H1 (cell line): ENCODE measurements around the gene LAX1. TPM values are rescaled to one million over a fixed set of nuclear protein-coding genes. Genes with fewer than 3 reads are reported as not detected.

Experiments
- BCL11A ChIP-seq, 2 experiments: IDR thresholded peaks; one replicate each; pipeline ENCODE4 v1.6.1; 2011; ENCODE audit warnings: low read depth in 2 of 2, low read length in 2 of 2, mild to moderate bottlenecking in 2 of 2
- BRCA1 ChIP-seq: IDR thresholded peaks from 2 replicates; pipeline ENCODE4 v1.6.1; 2012; ENCODE audit warnings: low read depth, low read length, improper control_type of control experiment
- CBX8 ChIP-seq: fragments of 300-800, 300-1000 bp; sonication (generic); IDR thresholded peaks from 2 replicates; pipeline ENCODE4 v1.7.1; 2016; ENCODE audit warnings: low read depth, low read length, borderline replicate concordance
- CEBPB ChIP-seq: IDR thresholded peaks from 2 replicates; pipeline ENCODE4 v1.6.1; 2012; ENCODE audit warnings: low read depth, low read length
- CHD2 ChIP-seq: IDR thresholded peaks from 2 replicates; pipeline ENCODE4 v1.6.1; 2012; ENCODE audit warnings: low read length, improper control_type of control experiment
- EZH2 ChIP-seq: fragments of 200-600 bp; sonication (generic); IDR thresholded peaks from 2 replicates; pipeline ENCODE4 v1.7.1; 2012; ENCODE audit warnings: low read depth, mild to moderate bottlenecking, moderate library complexity, low read length, inconsistent platforms; ENCODE audit not compliant: severe bottlenecking
- GTF2F1 ChIP-seq: IDR thresholded peaks from 2 replicates; pipeline ENCODE4 v1.6.1; 2012; ENCODE audit warnings: low read depth, low read length, improper control_type of control experiment, borderline replicate concordance
- POU5F1 ChIP-seq: IDR thresholded peaks from 2 replicates; pipeline ENCODE4 v1.6.1; 2011; ENCODE audit warnings: low read depth, mild to moderate bottlenecking, low read length, moderate library complexity
- RAD21 ChIP-seq, 2 experiments: IDR thresholded peaks in 1 of 2; conservative IDR thresholded peaks in 1 of 2; 2 replicates each; pipeline ENCODE4 v1.6.1; 2011; ENCODE audit warnings: low read depth in 2 of 2, low read length in 2 of 2, improper control_type of control experiment in 1 of 2, inconsistent platforms in 1 of 2, mild to moderate bottlenecking in 1 of 2, moderate library complexity in 1 of 2
- RFX5 ChIP-seq: IDR thresholded peaks from 2 replicates; pipeline ENCODE4 v1.6.1; 2011; ENCODE audit warnings: low read depth, low read length, improper control_type of control experiment, borderline replicate concordance
- SP4 ChIP-seq: IDR thresholded peaks from 2 replicates; pipeline ENCODE4 v1.6.1; 2012; ENCODE audit warnings: low read length, inconsistent platforms
- TBP ChIP-seq: IDR thresholded peaks from 2 replicates; pipeline ENCODE4 v1.6.1; 2011; ENCODE audit warnings: low read depth, low read length, improper control_type of control experiment
- polyA plus RNA-seq, 7 experiments: library from polyadenylated mRNA; depleted of rRNA in 3 of 7; stranded (reverse) in 5 of 7; unstranded in 2 of 7; fragments of >200 nt in 5 of 7; fragments of 200-250 nt in 2 of 7; gene quantifications; 1 replicate in 5 of 7; 2 replicates in 1 of 7; 4 replicates in 1 of 7; pipeline versions ENCODE4 v1.2.1 to v1.2.3, GENCODE V29; 2011 to 2013; ENCODE audit warnings: missing spikeins in 2 of 7, mixed read lengths in 2 of 7
- total RNA-seq: library from RNA; stranded (reverse); fragmentation: NEBNext Ultra II Directional; extraction: Animal tissue kit (Norgen Biotek cat#: 25700); gene quantifications from 2 replicates; pipeline ENCODE4 v1.2.1, GENCODE V29; 2021
- TF ChIP-seq, protein P1 (sequence below): fragments of 300-600 bp; sonication (generic); IDR thresholded peaks from 2 replicates; pipeline ENCODE4 v1.7.1; 2012; ENCODE audit warnings: low read length, moderate library complexity, mild to moderate bottlenecking, inconsistent platforms; ENCODE audit not compliant: insufficient replicate concordance

Gene LAX1
- total and polyA plus RNA-seq, 2 of the 8 experiments (the other 6 are each of a cell fraction or from before 2014, with no cell fraction given) = 0.11 TPM; not detected in 1

DNA sequence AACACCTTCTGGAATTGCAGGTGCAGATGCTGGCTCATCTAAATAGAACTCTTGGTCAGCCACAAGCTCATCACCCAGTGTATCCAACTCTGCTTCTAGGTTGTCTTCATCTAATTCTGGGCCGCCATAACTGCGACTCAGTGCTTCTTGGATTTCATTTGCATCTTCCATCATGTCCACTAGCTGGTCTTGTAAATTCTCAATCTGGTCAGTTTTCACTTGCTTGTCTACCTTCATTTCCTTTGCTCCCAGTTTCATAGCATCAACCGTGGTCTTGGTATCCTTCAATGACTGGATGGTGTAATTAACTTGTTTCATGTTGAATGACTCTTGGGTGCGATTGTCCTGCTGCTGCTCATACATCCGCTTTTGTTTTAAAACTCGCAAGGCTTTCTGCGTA, 40.7 kb downstream of the LAX1 start (continued):
- TF ChIP-seq, protein P1, sequence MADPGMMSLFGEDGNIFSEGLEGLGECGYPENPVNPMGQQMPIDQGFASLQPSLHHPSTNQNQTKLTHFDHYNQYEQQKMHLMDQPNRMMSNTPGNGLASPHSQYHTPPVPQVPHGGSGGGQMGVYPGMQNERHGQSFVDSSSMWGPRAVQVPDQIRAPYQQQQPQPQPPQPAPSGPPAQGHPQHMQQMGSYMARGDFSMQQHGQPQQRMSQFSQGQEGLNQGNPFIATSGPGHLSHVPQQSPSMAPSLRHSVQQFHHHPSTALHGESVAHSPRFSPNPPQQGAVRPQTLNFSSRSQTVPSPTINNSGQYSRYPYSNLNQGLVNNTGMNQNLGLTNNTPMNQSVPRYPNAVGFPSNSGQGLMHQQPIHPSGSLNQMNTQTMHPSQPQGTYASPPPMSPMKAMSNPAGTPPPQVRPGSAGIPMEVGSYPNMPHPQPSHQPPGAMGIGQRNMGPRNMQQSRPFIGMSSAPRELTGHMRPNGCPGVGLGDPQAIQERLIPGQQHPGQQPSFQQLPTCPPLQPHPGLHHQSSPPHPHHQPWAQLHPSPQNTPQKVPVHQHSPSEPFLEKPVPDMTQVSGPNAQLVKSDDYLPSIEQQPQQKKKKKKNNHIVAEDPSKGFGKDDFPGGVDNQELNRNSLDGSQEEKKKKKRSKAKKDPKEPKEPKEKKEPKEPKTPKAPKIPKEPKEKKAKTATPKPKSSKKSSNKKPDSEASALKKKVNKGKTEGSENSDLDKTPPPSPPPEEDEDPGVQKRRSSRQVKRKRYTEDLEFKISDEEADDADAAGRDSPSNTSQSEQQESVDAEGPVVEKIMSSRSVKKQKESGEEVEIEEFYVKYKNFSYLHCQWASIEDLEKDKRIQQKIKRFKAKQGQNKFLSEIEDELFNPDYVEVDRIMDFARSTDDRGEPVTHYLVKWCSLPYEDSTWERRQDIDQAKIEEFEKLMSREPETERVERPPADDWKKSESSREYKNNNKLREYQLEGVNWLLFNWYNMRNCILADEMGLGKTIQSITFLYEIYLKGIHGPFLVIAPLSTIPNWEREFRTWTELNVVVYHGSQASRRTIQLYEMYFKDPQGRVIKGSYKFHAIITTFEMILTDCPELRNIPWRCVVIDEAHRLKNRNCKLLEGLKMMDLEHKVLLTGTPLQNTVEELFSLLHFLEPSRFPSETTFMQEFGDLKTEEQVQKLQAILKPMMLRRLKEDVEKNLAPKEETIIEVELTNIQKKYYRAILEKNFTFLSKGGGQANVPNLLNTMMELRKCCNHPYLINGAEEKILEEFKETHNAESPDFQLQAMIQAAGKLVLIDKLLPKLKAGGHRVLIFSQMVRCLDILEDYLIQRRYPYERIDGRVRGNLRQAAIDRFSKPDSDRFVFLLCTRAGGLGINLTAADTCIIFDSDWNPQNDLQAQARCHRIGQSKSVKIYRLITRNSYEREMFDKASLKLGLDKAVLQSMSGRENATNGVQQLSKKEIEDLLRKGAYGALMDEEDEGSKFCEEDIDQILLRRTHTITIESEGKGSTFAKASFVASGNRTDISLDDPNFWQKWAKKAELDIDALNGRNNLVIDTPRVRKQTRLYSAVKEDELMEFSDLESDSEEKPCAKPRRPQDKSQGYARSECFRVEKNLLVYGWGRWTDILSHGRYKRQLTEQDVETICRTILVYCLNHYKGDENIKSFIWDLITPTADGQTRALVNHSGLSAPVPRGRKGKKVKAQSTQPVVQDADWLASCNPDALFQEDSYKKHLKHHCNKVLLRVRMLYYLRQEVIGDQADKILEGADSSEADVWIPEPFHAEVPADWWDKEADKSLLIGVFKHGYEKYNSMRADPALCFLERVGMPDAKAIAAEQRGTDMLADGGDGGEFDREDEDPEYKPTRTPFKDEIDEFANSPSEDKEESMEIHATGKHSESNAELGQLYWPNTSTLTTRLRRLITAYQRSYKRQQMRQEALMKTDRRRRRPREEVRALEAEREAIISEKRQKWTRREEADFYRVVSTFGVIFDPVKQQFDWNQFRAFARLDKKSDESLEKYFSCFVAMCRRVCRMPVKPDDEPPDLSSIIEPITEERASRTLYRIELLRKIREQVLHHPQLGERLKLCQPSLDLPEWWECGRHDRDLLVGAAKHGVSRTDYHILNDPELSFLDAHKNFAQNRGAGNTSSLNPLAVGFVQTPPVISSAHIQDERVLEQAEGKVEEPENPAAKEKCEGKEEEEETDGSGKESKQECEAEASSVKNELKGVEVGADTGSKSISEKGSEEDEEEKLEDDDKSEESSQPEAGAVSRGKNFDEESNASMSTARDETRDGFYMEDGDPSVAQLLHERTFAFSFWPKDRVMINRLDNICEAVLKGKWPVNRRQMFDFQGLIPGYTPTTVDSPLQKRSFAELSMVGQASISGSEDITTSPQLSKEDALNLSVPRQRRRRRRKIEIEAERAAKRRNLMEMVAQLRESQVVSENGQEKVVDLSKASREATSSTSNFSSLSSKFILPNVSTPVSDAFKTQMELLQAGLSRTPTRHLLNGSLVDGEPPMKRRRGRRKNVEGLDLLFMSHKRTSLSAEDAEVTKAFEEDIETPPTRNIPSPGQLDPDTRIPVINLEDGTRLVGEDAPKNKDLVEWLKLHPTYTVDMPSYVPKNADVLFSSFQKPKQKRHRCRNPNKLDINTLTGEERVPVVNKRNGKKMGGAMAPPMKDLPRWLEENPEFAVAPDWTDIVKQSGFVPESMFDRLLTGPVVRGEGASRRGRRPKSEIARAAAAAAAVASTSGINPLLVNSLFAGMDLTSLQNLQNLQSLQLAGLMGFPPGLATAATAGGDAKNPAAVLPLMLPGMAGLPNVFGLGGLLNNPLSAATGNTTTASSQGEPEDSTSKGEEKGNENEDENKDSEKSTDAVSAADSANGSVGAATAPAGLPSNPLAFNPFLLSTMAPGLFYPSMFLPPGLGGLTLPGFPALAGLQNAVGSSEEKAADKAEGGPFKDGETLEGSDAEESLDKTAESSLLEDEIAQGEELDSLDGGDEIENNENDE = no peak
- TF ChIP-seq GTF2F1 (no peak), POU5F1 (no peak), CEBPB (no peak), BCL11A (IDR thresholded peaks at IDR 0.05; ENCODE audit: low read depth in 2 of 2, low read length in 2 of 2) (no peak), SP4 (no peak), TBP (no peak), EZH2 (no peak), CBX8 (no peak), BRCA1 (no peak), RAD21 (IDR thresholded peaks at IDR 0.05 in 1 of 2, conservative IDR thresholded peaks at IDR 0.05 in 1 of 2; ENCODE audit: low read depth in 2 of 2, low read length in 2 of 2) (no peak), CHD2 (no peak), RFX5 (no peak)
